K562 (cell line): ENCODE data around the gene NR1H2. TPM values are rescaled to one million over a fixed set of nuclear protein-coding genes. Genes with fewer than 3 reads are reported as not detected.

Experiments used
- CTBP1 ChIP-seq: fragments of 450-650 bp; IDR thresholded peaks from 2 replicates; pipeline ENCODE4 v1.6.1; 2016; ENCODE audit warnings: borderline replicate concordance
- CXXC5 ChIP-seq: fragments of 250-450 bp; sonication (Bioruptor Pico); IDR thresholded peaks from 2 replicates; pipeline ENCODE4 v1.8.0; 2022; ENCODE audit warnings: inconsistent platforms, mild to moderate bottlenecking, moderate library complexity
- E4F1 ChIP-seq: fragments of 250-450 bp; sonication (Bioruptor Pico); IDR thresholded peaks from 2 replicates; pipeline ENCODE4 v1.5.0; 2021; ENCODE audit warnings: mild to moderate bottlenecking, borderline replicate concordance
- MTA2 ChIP-seq: fragments of 450-650 bp; IDR thresholded peaks from 2 replicates; pipeline ENCODE4 v1.6.1; 2016; ENCODE audit warnings: low read depth
- SETDB1 ChIP-seq: IDR thresholded peaks from one replicate; pipeline ENCODE4 v1.6.1; 2012; ENCODE audit warnings: low read length, control low read depth, inconsistent platforms
- SIN3B ChIP-seq: fragments of 450-650 bp; IDR thresholded peaks from 2 replicates; pipeline ENCODE4 v1.6.1; 2017; ENCODE audit warnings: low read depth, mild to moderate bottlenecking, moderate library complexity
- TARDBP ChIP-seq: fragments of 450-650 bp; IDR thresholded peaks from 2 replicates; pipeline ENCODE4 v1.6.1; 2016
- TEAD4 ChIP-seq, 2 experiments: sonication (generic) in 1 of 2; formaldehyde crosslinking in 1 of 2; IDR thresholded peaks; 2 replicates each; pipeline versions ENCODE4 v1.6.1 to v1.8.0; 2012 to 2022; ENCODE audit warnings: borderline replicate concordance in 1 of 2, inconsistent platforms in 1 of 2, low read length in 1 of 2, mild to moderate bottlenecking in 1 of 2, missing genetic modification reagents in 1 of 2
- ZFP91 ChIP-seq: sonication (generic); formaldehyde crosslinking; IDR thresholded peaks from 2 replicates; pipeline ENCODE4 v1.8.0; 2022; ENCODE audit warnings: mild to moderate bottlenecking, missing genetic modification reagents
- ZNF318 ChIP-seq, 2 experiments: fragments of 450-650 bp; IDR thresholded peaks; 2 replicates each; pipeline ENCODE4 v1.6.1; 2016; ENCODE audit warnings: mild to moderate bottlenecking in 2 of 2, borderline replicate concordance in 1 of 2, low read depth in 1 of 2, moderate library complexity in 1 of 2
- ZNF408 ChIP-seq: fragments of 250-450 bp; sonication (Bioruptor Pico); IDR thresholded peaks from 2 replicates; pipeline ENCODE4 v1.4.0; 2020; ENCODE audit warnings: low read depth, mild to moderate bottlenecking, moderate library complexity
- ZSCAN32 ChIP-seq: fragments of 450-650 bp; formaldehyde crosslinking; IDR thresholded peaks from 2 replicates; pipeline ENCODE4 v1.4.0; 2020; ENCODE audit warnings: mild to moderate bottlenecking, moderate library complexity
- polyA plus RNA-seq, 8 experiments: library from polyadenylated mRNA; depleted of rRNA in 4 of 8; stranded (reverse) in 5 of 8; unstranded in 3 of 8; fragments of >200 nt; fragmentation: Nextera tagmentation in 2 of 8; fragmentation: Illumina TruSeq in 1 of 8; extraction: Ambion mirVana in 2 of 8; extraction: Trizol in 1 of 8; gene quantifications; 2 replicates each; pipeline versions ENCODE4 v1.2.1 to v1.2.3, GENCODE V29; 2011 to 2014; ENCODE audit warnings: inconsistent platforms in 1 of 8, missing spikeins in 1 of 8
- total RNA-seq, 7 experiments: library from RNA; depleted of rRNA in 6 of 7; stranded (reverse); fragments of >200 nt in 6 of 7; fragmentation: Illumina TruSeq in 2 of 7; extraction: Trizol in 2 of 7; gene quantifications; 2 replicates each; pipeline versions ENCODE4 v1.2.1 to v1.2.3, GENCODE V29; 2011 to 2021; ENCODE audit warnings: low replicate concordance in 1 of 7
- TF ChIP-seq, protein P1 (sequence below): sonication (generic); formaldehyde crosslinking; IDR thresholded peaks from 2 replicates; pipeline ENCODE4 v1.8.0; 2022; ENCODE audit warnings: mild to moderate bottlenecking, low read depth, missing genetic modification reagents

Gene NR1H2
- total and polyA plus RNA-seq, 9 of the 15 experiments (the other 6 are each of a cell fraction or from before 2014, with no cell fraction given): 0.11 to 73.8 (median 24.0) TPM

GRCh38 chr19:50383852-50384684, 7.8 kb downstream of the NR1H2 start, which contains the start of gene POLD1 (continued):
- TF ChIP-seq, protein P1, sequence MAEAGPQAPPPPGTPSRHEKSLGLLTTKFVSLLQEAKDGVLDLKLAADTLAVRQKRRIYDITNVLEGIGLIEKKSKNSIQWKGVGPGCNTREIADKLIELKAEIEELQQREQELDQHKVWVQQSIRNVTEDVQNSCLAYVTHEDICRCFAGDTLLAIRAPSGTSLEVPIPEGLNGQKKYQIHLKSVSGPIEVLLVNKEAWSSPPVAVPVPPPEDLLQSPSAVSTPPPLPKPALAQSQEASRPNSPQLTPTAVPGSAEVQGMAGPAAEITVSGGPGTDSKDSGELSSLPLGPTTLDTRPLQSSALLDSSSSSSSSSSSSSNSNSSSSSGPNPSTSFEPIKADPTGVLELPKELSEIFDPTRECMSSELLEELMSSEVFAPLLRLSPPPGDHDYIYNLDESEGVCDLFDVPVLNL (CRISPR knock-in tag): peak; percentile 97
- TF ChIP-seq SETDB1 (no peak), TEAD4 (IDR thresholded peaks at IDR 0.05; ENCODE audit: low read length) (no peak), TEAD4 (CRISPR knock-in tag; IDR thresholded peaks at IDR 0.05; ENCODE audit: borderline replicate concordance) (no peak), CXXC5 (peak; percentile 94), SIN3B (peak; percentile 64), CTBP1 (peak; percentile 73; the same call in 1 of the 2 replicates), ZNF318 (IDR thresholded peaks at IDR 0.05; ENCODE audit: borderline replicate concordance in 1 of 2, low read depth in 1 of 2) (no peak), TARDBP (no peak), MTA2 (peak; percentile 57; the same call in 1 of the 2 replicates), ZFP91 (CRISPR knock-in tag) (no peak), E4F1 (CRISPR knock-in tag) (peak; percentile 68; the same call in 1 of the 2 replicates), ZSCAN32 (CRISPR knock-in tag) (peak; percentile 79), ZNF408 (CRISPR knock-in tag) (no peak)
